ENCODE measurements around the gene MYRFL.
"Not testable (repeated sequence)": the region's sequence is repeated elsewhere in the genome, so short reads cannot be mapped to it uniquely, and the experiment has no call there.

Gene MYRFL

GRCh38 chr12:69792533-69792932 is 32.5 kb upstream of the MYRFL start:
- Histone ChIP-seq H3K9me2 (replicated peaks; ENCODE audit: control insufficient read depth, low read length) (no peaks in the 10 kb centered on the region), H3K4me1 (ENCODE audit: control insufficient read depth, low read length) (no peaks in the 10 kb centered on the region), H4K20me1 (ENCODE audit: control insufficient read depth, insufficient read depth, low read depth, low read length) (no peaks in the 10 kb centered on the region), H3K79me2 (ENCODE audit: control insufficient read depth, low read length) (no peaks in the 10 kb centered on the region), H3K27ac (ENCODE audit: low read depth, low read length) (no peak overlapping the region), H3K9me3 (ENCODE audit: control insufficient read depth, insufficient read depth, low read length) (no peaks in the 10 kb centered on the region; the same call in 1 of the 2 replicates), H3K4me3 (ENCODE audit: low read length) (no peak overlapping the region), H3K27me3 (ENCODE audit: control insufficient read depth, low read length) (no peaks in the 10 kb centered on the region), H3K36me3 (ENCODE audit: control insufficient read depth, low read length) (peaks cover 24% of the 10 kb centered on the region), H3K4me2 (ENCODE audit: low read length) (no peak overlapping the region), H3F3A (ENCODE audit: control insufficient read depth, insufficient read depth) (no peaks in the 10 kb centered on the region)
- TF ChIP-seq, protein P1, sequence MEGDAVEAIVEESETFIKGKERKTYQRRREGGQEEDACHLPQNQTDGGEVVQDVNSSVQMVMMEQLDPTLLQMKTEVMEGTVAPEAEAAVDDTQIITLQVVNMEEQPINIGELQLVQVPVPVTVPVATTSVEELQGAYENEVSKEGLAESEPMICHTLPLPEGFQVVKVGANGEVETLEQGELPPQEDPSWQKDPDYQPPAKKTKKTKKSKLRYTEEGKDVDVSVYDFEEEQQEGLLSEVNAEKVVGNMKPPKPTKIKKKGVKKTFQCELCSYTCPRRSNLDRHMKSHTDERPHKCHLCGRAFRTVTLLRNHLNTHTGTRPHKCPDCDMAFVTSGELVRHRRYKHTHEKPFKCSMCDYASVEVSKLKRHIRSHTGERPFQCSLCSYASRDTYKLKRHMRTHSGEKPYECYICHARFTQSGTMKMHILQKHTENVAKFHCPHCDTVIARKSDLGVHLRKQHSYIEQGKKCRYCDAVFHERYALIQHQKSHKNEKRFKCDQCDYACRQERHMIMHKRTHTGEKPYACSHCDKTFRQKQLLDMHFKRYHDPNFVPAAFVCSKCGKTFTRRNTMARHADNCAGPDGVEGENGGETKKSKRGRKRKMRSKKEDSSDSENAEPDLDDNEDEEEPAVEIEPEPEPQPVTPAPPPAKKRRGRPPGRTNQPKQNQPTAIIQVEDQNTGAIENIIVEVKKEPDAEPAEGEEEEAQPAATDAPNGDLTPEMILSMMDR (IDR thresholded peaks at IDR 0.05; ENCODE audit: low read depth, low read length, poor library complexity, severe bottlenecking) = no peak
- no peak for TF ChIP-seq EZH2phosphoT487 (IDR thresholded peaks at IDR 0.05; ENCODE audit: borderline replicate concordance, low read length)

- H3K79me2 ChIP-seq (ENCODE audit: control insufficient read depth, low read length) = not testable (repeated sequence)
These were observed 17.7 kb upstream of the MYRFL start for GRCh38 chr12:69807101-69807897.

GRCh38 chr12:69810870-69811498 is 14.0 kb upstream of the MYRFL start:
- Histone ChIP-seq H3K36me3 (ENCODE audit: control insufficient read depth, low read length) (peaks cover 22% of the 10 kb centered on the region), H3K4me1 (ENCODE audit: control insufficient read depth, low read length) (no peaks in the 10 kb centered on the region), H3K4me3 (ENCODE audit: low read length) (no peak overlapping the region), H3K4me2 (ENCODE audit: low read length) (no peak overlapping the region), H4K20me1 (ENCODE audit: control insufficient read depth, insufficient read depth, low read depth, low read length) (no peaks in the 10 kb centered on the region), H3K27me3 (ENCODE audit: control insufficient read depth, low read length) (no peaks in the 10 kb centered on the region), H3K9me3 (ENCODE audit: control insufficient read depth, insufficient read depth, low read length) (peaks cover 10% of the 10 kb centered on the region; the same call in 1 of the 2 replicates), H3K27ac (ENCODE audit: low read depth, low read length) (no peak overlapping the region), H3F3A (ENCODE audit: control insufficient read depth, insufficient read depth) (no peaks in the 10 kb centered on the region), H3K79me2 (ENCODE audit: control insufficient read depth, low read length) (no peaks in the 10 kb centered on the region), H3K9me2 (replicated peaks; ENCODE audit: control insufficient read depth, low read length) (no peaks in the 10 kb centered on the region)
- no peak for TF ChIP-seq EZH2phosphoT487 (IDR thresholded peaks at IDR 0.05; ENCODE audit: borderline replicate concordance, low read length)
- TF ChIP-seq, protein P1 (IDR thresholded peaks at IDR 0.05; ENCODE audit: low read depth, low read length, poor library complexity, severe bottlenecking) = no peak

More at GRCh38 chr12:69807101-69807897, 17.7 kb upstream of the MYRFL start:
- H3K4me1 ChIP-seq (ENCODE audit: control insufficient read depth, low read length); H3F3A ChIP-seq (ENCODE audit: control insufficient read depth, insufficient read depth); H3K9me2 ChIP-seq (replicated peaks; ENCODE audit: control insufficient read depth, low read length); H3K9me3 ChIP-seq (ENCODE audit: control insufficient read depth, insufficient read depth, low read length); H3K27me3 ChIP-seq (ENCODE audit: control insufficient read depth, low read length); H4K20me1 ChIP-seq (ENCODE audit: control insufficient read depth, insufficient read depth, low read depth, low read length); H3K4me3 ChIP-seq (ENCODE audit: low read length); H3K27ac ChIP-seq (ENCODE audit: low read depth, low read length); H3K4me2 ChIP-seq (ENCODE audit: low read length): not testable (repeated sequence)
- peaks cover 16% of the 10 kb centered on the region for H3K36me3 ChIP-seq (ENCODE audit: control insufficient read depth, low read length)

DNA sequence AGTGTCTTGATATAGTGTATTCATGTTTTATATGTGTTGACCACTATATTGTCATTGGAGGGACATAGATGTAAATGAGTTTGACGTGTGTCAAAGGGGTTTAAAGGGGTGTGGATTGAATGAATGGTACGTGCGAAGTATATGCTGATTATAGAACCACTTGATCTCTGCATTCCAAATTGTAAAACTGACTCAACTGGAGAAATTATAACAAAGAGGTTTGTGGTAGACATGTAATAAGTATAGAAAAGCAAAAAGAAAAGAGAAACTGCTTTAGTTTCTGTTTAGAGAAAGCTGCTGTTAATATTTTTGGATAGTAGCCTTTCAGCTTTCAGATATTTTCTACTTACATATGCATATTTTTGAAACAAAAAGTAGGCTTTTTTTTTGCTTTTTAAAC is 8.9 kb upstream of the MYRFL start:
- no peaks in the 10 kb centered on the region for H3F3A ChIP-seq (ENCODE audit: control insufficient read depth, insufficient read depth)
- H3K4me2 ChIP-seq (ENCODE audit: low read length) = no peak overlapping the region
- H4K20me1 ChIP-seq (ENCODE audit: control insufficient read depth, insufficient read depth, low read depth, low read length) = no peaks in the 10 kb centered on the region

More for the DNA sequence above, 8.9 kb upstream of the MYRFL start:
- H3K9me3 ChIP-seq (ENCODE audit: control insufficient read depth, insufficient read depth, low read length) = no peaks in the 10 kb centered on the region
- H3K4me1 ChIP-seq (ENCODE audit: control insufficient read depth, low read length) = no peaks in the 10 kb centered on the region
- no peaks in the 10 kb centered on the region for H3K27me3 ChIP-seq (ENCODE audit: control insufficient read depth, low read length)
- no peaks in the 10 kb centered on the region for H3K79me2 ChIP-seq (ENCODE audit: control insufficient read depth, low read length)
- no peak for TF ChIP-seq EZH2phosphoT487 (IDR thresholded peaks at IDR 0.05; ENCODE audit: borderline replicate concordance, low read length)
- TF ChIP-seq, protein P1 (IDR thresholded peaks at IDR 0.05; ENCODE audit: low read depth, low read length, poor library complexity, severe bottlenecking) = no peak
- no peak overlapping the region for H3K27ac ChIP-seq (ENCODE audit: low read depth, low read length)
- peaks cover 18% of the 10 kb centered on the region for H3K36me3 ChIP-seq (ENCODE audit: control insufficient read depth, low read length)
- H3K9me2 ChIP-seq (replicated peaks; ENCODE audit: control insufficient read depth, low read length) = no peaks in the 10 kb centered on the region
- H3K4me3 ChIP-seq (ENCODE audit: low read length) = no peak overlapping the region

Measured in DOHH2 (cell line).